GM19463 (cell line): ENCODE measurements around the gene CTSZ.
A peak's percentile ranks its signal among the peaks of the same experiment; 100 is the strongest.
"Not testable (repeated sequence)": the region's sequence is repeated elsewhere in the genome, so short reads cannot be mapped to it uniquely, and the experiment has no call there.

Experiments used
- ATAC-seq: cut with Tn5 transposase; IDR thresholded peaks from one replicate; pipeline ENCODE4 v1.9.1; 2021; ENCODE audit warnings: mild to moderate bottlenecking, moderate library complexity; ENCODE audit not compliant: unreplicated experiment

CTSZ gene

DNA sequence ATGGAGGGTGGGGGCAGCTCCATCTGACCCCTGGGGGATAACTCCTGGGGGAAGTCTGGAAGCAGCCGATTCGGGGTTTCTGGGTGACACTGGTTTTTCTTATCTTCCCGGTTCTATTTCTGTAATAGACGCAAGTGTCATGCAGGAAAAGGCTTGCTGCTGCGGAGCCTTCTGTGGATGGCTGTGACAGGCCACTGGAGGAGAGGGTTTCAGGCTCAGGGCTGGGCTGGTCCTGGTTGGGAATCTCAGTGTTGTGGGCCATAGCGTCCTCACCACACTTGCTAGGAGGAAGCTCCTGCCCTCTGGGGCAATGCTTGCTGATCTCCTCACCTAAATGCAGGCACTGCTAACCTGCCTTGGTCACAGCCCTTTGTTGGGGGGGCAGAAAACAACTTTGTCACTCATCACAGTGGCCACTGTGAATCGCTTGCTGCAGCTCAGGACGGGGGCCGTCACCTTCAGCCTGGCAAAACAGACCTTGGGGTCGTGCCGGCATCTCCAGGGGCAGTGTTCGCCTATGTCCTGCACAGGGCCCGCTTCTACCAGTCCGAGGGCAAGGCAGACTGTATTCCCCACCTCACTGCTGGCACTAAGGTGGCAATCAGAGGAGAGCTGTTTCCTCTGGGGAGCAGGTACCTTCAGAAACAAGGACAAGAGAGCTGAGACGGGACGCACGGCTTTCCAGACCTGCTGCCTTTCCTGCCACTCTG, 7.8 kb upstream of the CTSZ start:
- ATAC-seq, result no peak

DNA sequence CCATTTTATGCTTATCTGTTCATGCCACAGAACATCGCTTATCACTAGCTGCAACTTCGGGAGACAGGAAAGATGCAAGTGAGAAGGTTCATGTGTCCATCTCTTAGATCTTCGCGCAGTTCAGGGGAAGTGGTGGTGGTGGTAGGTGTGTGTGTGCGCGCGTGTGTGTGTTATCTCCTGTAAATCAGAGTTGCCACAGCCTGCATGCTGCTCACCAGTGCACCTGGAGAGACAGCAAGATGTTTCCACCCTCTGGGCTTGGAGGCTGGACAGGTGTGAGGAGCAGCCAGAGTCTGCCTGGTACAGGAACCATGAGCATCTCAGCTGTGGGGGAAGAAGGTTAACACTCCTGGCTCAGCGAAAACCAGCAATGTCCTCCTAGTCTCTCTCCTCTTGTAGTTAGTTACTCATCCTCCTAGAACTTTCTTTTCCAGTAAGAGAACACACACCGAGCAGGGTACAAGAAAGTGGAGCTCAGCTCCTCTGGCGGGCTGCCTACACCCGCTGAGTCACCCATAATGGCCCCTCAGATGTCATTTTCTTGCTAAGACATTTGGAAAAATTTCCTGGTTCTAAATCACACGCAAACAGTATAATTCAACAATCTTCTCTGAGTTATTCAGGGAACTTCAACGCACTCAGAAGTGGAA, 7.0 kb upstream of the CTSZ start:
- ATAC-seq, result no peak

DNA sequence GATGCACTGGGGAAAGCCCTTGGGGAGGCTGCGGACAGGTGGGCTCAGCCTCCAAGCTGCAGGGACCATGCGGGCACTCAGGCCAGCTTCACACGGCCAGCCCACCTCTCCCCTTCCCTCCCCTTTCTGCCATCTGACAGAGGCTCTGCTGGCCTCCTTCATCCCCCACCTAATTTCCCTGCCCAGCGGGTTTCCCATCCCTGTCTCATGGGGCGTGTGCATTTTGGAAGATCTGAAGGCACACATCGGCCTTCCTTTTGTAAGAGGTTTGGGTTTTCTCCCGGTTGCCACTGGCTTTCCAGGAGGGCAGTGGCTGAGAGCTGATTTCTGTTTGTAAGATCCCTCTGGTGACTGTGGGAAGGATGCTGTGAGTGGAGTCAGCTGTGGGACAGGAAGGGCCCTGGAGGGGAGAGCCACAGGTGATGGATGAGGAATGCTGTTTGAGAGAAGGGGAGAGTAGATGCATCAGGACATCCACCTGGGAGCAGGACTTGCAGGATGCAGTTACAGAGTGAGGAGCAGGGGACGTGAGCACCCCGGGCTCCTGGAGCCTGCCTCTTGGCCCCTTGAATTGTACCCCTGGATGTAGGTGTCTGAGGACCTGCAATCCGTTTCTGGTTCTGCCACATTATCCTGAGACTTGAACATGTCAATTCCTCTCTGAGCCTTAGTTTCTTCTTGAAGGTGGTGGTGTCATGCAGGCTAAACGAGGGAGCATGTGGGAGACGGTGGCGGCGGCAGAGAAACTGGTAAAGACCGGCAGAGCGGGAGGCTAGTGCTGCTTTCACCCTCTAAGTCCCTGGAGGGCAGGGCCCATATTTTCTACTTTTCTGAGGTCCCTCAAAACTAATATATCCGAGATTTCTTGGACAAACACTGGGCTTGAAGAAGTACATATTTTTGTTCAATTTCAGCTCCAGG, 6.2 kb upstream of the CTSZ start:
- no peak for ATAC-seq

DNA sequence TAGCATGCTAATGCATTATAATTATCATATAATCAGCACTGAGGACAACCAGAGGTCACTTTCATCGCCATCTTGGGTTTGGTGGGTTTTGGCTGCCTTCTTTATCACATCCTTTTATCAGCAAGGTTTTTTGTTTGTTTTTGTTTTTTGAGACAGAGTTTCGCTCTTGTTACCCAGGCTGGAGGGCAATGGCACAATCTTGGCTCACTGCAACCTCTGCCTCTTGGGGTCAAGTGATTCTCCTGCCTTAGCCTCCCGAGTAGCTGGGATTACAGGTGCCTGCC, 4.8 kb upstream of the CTSZ start:
- not testable (repeated sequence) for ATAC-seq

DNA sequence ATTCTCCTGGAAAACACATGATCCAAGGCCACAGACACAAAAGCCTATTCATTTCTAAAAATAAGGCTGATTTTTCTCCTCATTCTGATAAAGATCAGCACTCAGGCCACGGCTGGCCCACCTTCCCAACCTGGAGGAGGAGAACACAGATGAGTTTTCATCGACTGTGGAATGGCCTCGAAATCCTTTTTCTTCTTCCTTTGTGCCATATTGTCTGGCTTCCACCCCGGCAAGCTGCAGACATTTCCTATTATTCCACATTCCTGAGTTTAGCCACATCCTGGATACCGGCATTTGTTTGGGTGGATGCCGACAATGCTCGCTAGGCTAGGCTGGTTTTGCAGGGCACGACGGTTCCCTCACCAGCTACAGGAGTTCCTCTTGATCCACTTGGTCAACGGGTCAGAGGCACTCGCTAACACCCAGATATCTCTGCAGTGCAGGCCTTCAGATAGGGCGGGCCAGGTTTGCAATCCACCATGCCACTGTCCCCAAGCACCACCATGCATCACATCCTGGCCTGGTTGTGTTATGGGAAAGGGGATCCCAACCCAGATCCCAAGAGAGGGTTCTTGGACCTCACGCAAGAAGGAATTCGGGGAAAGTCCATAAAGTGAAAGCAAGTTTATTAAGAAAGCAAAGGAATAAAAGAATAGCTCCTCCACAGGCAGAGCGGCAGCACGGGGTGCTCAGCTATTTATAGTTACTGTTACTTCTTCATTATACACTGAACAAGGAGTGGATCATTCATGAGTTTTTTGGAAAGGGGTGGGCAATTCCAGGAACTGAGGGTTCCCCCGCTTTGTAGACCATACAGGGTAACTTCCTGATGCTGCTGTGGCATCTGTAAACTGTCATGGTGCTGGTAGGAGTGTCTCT, 4.2 kb upstream of the CTSZ start:
- no peak for ATAC-seq

DNA sequence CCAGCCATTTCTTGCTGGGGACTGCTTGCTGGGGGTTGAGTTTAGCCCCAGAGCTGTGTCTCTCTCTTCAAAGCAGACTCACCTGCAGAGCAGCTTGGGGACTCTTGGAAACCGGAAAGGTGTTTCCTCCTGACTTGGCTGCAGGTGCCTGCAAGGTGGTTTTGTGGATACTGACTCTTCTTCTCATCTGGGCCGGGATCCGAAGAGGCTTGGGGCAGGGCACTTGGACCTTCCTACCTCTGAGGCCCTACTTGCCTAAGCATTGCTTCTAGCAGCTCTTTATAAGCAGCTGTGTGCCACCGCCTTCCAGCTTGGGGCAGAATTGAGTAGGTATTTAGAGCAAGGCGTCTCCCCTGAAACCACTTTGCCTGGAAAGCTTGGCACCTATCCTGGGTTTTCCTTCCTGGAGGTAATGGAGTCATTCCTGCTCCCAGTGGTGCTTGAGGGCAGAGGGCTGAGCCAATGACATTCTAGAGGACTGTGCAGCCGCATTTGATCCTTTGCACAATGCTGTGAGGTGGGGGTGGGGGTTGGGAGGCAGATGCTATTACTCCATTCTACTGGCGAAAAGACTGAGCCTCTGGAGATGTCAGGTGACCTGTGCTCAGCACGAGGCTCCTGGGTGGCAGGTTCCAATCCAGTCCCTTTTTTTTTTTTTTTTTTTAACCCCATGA, 3.4 kb upstream of the CTSZ start:
- no peak for ATAC-seq

DNA sequence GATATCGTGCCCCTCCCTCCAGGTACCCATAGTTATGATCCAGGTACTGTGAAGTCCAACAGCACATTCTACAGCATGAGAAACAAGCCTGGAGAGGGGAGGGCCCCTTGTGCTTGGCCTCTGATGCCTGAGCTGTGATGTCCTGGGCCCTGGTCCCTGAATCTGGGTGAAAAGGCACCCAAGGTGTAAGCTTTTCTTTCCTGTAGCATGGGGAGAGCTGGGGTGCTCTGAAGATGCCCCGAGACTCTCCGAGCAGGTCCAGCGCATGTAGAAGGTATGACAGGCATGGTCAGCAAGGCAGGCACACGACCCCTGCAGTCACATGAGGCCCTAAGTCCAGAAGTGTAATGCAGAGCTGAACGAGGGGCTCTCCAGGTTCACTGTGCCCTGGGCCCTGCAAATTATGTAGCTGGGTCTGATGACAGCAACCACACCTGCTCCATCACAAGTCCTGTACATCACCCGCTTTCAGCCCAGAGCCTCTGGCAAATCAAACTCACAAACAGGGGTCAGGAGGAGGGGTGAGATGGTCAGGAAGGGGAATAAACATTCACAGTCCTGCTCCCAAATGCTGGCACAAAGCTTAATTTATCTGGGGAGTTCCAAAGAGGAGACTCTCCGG, 1.8 kb upstream of the CTSZ start:
- no peak for ATAC-seq

DNA sequence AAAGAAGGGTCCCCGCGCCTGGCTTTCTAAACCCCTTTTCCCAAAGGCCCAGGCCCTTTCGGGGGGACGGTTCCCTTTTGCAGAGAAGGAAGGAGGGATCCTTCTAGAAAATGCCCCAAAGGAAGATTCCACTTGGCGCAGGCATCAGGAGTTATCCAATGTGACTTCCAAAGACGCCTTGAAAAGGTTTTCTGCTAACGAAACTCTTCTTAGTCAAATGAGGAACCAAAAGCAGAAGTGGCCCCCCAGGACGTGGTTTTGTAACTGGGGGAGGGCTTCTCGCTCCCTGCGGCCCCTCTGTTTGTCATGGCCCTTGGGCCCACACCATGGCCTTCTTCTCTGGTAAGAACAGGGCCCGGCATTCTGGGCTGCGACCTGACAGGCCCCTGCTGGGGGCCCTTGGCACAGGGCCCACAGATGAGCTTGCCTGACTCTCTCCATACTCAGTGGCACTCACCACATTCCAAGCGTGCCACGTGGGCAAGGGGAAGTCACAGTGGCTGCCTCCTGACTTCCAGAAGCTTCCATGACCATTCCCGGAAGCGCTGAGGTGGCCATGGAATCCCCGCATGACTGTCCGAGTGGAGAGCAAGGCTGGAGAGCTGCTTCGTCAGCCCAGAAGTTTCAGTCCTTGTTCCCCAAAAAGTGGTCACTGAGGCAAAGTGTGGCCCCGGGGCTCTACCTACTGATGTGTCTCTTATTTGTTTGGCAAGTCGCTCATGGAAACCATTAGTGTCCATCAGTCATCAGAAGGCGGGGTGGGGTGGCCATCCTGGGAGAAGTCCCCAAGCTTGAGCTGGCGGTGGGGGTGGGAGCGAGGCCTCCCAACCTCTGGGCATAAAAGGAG, 834 bp upstream of the CTSZ start:
- ATAC-seq, result peak; percentile 27

DNA sequence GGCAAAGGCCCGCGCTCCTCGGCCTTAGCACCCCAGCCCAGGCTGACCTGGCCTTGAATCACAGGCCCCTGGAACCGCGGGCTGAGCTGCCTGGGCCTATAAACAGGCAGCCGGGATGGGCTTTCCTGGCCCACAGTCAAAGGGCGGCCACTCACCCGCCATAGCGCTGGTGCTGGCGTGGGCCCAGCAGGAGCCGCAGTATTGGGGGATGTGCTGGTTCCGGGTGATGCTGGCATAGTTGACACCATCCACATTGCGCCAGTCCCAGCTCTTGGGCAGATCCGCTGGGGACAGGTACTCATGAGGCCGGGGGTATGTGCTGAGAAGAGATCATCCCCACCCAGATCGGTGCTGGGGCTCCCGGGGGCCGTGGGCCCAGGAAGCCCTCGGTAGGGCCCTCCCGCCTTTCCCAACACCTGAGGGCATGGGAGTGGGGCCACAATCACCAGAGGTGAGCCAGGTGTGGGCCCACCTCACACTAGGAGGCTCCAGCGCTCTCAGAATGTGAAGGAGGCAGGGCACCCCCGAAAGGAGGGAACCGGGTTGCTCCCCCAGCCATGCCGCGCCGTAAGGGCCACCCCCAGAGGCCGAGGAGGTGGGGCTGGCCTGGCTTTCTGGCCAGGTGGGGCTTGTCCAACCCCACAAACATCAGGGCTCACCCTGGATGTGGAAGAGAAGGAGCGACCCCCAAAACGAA, 739 bp downstream of the CTSZ start:
- ATAC-seq, result no peak

DNA sequence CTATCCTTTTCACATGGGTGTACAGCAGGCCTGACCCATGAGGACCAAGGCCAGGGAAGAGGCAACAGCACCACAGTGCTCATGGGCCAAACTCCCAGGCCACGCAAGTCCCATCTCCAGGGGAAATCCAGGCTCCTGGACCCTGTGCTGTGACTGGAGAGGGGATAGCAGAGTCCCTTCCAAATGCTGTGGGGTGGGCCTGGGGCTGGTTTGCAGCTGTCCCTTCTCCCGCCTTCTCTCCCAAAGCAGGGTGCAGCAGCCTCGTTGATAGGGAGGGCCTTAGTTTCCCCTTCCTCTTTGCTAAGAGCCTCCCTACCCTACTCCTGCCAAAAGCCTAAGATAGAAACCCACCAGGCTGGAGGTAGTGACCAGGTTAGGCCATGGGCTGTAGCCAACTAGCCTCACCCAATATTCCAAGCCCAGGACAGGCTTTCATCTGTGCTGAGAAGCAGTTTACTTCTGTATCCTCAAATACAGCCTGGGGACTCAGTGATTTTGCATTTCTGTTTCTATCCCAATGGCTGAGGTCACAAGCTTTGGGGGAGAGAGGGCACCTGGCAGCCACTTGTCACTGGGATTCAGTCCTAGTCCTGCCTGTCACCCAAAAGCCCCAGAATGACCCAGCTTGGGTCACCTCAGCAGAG, 1.4 kb downstream of the CTSZ start:
- ATAC-seq, result no peak

DNA sequence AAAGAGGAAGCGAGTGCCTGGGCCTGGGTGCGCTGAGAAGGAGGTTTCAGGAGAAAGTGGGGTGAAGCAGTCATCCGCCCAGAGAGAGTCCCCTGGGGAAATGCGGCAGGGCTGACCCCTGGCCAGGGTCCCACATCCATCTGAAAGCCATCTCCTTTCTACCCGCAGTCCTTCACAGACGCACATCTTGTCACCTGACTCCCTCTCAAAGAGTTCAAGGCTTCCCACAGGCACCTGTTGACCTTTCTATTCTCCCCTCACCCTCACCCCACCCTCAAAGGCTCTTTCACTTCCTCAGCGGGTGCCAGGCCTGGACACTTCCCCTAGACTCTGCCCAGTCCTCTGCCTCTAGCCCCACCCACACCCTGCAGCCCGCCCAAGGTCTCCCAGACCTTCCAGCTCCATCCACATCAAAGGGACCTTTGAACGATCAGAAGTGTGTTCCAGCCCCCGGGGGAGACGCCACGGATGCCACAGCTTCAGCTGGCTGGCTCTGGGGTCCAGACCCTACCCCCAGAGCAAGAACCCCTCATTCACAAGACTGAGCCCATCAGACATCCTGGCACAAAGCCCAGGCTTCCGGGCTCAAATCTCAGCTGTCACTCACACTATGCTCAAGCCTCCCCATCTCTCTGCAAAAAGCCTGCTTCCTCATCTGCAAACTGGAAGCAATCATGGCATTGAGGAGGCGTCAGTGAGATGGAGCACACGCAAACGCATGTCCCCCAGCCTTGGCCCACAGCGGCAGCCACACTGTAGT, 2.1 kb downstream of the CTSZ start:
- ATAC-seq, result peak; percentile 67

DNA sequence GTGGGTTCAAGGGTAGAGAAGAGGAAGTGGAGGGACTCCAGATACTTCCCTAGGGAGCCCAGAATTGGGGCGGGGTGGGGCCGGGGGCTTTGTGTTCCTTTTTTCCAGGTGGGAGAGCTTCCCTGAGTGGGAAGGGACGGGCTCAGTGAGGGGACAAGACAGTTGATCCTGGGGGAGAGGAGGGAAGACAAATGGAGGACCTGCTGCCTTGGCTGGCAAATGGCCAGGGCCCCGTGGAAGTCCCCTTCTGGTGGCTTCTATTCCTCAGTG, 2.6 kb downstream of the CTSZ start:
- ATAC-seq, result no peak

DNA sequence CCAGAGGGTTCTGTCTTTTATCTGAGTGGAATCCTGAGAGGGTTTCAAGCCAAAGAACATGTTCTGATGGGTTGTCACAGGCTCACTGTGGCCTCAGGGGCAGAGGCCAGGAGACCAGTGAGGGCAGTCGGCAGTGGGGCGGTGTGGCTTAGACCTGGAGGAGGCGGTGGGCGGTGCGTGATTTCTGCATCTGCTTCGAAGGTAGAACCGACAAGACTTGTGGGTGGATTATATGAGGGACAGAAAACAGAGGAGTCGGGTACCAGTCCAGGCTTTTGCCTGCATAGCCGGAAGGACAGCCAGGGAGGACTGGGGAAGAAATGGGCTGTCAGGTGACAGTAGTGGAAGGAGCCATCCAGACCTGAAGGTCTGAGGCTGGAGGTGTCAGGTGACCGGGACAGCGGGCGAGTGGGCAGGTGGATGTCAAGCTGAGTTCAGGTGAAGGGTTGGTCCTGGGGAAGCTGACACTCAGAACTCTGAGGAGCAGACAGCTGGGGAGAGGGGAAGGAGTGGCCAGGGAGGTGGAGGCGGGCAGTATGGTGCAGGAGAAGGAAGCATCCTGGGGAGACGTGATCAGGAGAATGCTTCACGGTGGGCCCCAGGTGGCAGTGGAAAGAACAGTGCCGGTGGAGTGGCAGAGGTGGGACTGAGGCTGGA, 3.1 kb downstream of the CTSZ start:
- no peak for ATAC-seq

DNA sequence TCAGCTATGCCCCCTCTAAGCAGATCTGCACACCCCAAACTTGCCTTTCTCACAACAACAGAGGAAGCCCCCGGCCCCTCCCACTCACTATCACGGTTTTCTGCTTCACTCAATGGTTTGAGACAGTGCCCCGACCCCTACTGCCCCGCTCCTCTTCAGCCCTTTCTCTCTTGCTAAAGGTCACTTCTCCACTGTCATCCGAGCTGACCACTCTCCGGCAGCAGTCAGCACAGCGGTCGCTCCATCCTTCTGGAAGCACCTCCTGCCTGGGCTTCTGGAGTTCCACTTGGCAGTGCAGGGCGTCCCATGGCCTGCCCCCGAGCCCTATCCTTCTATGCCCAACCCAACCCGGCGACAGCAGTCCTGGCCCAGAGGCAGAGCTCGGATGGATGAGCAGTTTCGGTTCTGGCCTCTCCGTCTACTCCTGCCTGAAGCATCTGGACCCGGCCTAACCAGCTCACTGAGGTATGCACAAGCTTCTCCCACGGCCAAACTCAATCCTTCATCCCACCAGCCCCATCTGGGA, 4.1 kb downstream of the CTSZ start:
- no peak for ATAC-seq

DNA sequence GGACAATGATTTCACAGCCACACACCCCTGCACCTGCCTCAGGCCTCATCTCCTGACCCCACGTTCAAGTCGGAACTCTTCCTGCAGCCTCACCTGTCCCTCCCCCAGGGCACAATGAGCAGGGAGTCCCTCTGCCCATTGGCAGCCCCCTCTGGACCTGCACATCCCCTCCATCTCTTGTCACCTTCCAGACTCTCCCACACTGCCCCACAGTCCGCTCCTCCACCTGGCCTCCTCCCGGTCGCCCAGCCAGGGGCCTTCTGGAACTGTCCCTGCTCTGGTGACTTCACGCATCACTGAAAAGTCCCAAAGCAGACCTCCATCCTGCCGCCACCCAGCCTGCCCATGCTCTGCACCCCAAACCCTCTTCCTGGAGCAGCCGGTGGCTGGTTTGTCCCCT, 4.7 kb downstream of the CTSZ start:
- no peak for ATAC-seq

DNA sequence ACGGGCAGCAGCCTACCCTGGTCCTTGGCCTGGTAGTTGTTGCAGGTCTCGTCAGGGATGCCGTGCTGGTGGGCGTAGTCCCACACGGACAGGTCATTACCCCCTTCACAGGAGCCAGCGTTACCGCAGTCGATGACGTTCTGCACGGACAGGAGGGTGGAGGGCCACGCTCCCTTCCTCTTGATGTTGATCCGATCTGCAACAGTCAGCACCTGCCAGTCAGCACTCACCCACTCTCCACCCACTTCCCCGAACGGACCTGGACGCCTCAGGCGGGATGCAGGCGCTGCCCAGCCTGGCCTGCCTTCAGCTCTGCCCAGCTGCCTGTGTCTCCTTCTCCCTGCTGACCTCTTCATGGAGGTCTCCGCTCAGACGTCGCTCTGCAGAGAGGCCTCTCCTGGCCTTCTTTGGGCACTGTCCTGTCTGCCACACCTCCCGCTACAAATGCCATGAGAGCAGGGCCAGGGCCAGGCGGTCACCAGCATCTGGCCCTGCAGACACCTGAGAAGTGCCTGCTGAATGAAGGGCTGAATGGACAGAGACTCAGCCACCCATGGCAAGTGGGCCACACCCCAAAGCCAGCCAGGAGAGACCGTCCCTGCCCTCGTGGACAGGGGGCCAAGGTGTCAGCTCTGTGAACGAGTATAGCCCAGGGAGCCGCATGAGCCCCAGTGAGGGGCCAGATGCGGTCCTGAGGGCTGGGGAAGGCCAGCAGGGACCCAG, 5.4 kb downstream of the CTSZ start:
- ATAC-seq, result no peak
